MCF 10A (cell line): ENCODE measurements around the gene SIX5. TPM values are rescaled to one million over a fixed set of nuclear protein-coding genes. Genes with fewer than 3 reads are reported as not detected.

Experiments used
- Bru-seq: library from RNA; stranded (reverse); fragments of 400-500 nt; gene quantifications from one replicate; lab custom pipeline; 2021; lab: Mats Ljungman, UMichigan
- BruChase-seq, 2 experiments: library from RNA; stranded (reverse); fragments of 400-500 nt; gene quantifications; one replicate each; lab custom pipeline; 2021; lab: Mats Ljungman, UMichigan
- BruUV-seq: library from RNA; stranded (reverse); fragments of 400-500 nt; replicated peaks from 2 replicates; lab custom pipeline; 2021; lab: Mats Ljungman, UMichigan
- CTCF ChIA-PET: fragments of 300-600 bp; sonication (Branson Sonifier 250); formaldehyde crosslinking; extraction: SDS; loops from one replicate; lab custom pipeline; 2021; ENCODE audit warnings: antibody characterized with exemption, inconsistent platforms; lab: Yijun Ruan, JAX
- POLR2A ChIA-PET: fragments of 300-600, 350-650 bp; sonication (Branson Sonifier 250); formaldehyde crosslinking; extraction: SDS; loops from one replicate; lab custom pipeline; 2020; ENCODE audit warnings: antibody characterized with exemption, inconsistent platforms; lab: Yijun Ruan, JAX
- DNase-seq: peaks from one replicate; pipeline ENCODE4 v3.0.0-alpha.2; 2018; ENCODE audit not compliant: unreplicated experiment
- H3K27ac Mint-ChIP-seq: one replicate; pipeline ENCODE4 v1.8.0; 2022; ENCODE audit warnings: mild to moderate bottlenecking, low read depth, mixed read lengths; ENCODE audit not compliant: unreplicated experiment
- H3K27me3 Mint-ChIP-seq: one replicate; pipeline ENCODE4 v1.8.0; 2022; ENCODE audit warnings: mixed read lengths; ENCODE audit not compliant: insufficient read depth, unreplicated experiment
- H3K36me3 Mint-ChIP-seq: one replicate; pipeline ENCODE4 v1.8.0; 2022; ENCODE audit warnings: mild to moderate bottlenecking, moderate library complexity, mixed read lengths; ENCODE audit not compliant: insufficient read depth, unreplicated experiment
- H3K4me1 Mint-ChIP-seq: one replicate; pipeline ENCODE4 v1.8.0; 2022; ENCODE audit warnings: mixed read lengths; ENCODE audit not compliant: insufficient read depth, unreplicated experiment
- H3K4me3 Mint-ChIP-seq: one replicate; pipeline ENCODE4 v1.8.0; 2022; ENCODE audit warnings: mild to moderate bottlenecking, moderate library complexity, mixed read lengths; ENCODE audit not compliant: unreplicated experiment
- H3K9me3 Mint-ChIP-seq: one replicate; pipeline ENCODE4 v1.8.0; 2022; ENCODE audit warnings: mixed read lengths; ENCODE audit not compliant: unreplicated experiment
- intact Hi-C: fragments of 100-400 bp; cut with micrococcal nuclease; formaldehyde crosslinking; loops from 2 replicates; pipeline ENCODE4 v1.14.1; 2022
- long read RNA-seq: library from polyadenylated mRNA; stranded (forward); transcript quantifications from one replicate; pipeline ENCODE4 v2.0.0, GENCODE V29; 2022
- total RNA-seq: library from RNA; stranded (reverse); gene quantifications from 2 replicates; pipeline ENCODE4 v1.2.3, GENCODE V29; 2022
- TF ChIP-seq, protein P1 (sequence below): fragments of 200-600 bp; IDR thresholded peaks from one replicate; pipeline ENCODE4 v1.8.0; 2022; ENCODE audit warnings: antibody characterized with exemption, mild to moderate bottlenecking; ENCODE audit not compliant: unreplicated experiment

SIX5 gene
- 17.3 and 19.6 TPM in 2 replicates for total RNA-seq
- Bru-seq, nascent RNA, result percentile 44 among the genes with signal in this experiment
- BruChase-seq, experiment 1, labeled RNA remaining after a 6-hour chase, result percentile 53 among the genes with signal in this experiment
- percentile 51 among the genes with signal in this experiment for BruChase-seq, experiment 2, labeled RNA remaining after a 2-hour chase
- long read RNA-seq, transcript SIX5-205 (3 exons, 2,943 nt), result major isoform, 23 of 39 reads
- long read RNA-seq, partial matches to known transcripts, result 8 of 39 reads
- long read RNA-seq, other reads (novel, unspliced or antisense), result 4 of 39 reads

DNA sequence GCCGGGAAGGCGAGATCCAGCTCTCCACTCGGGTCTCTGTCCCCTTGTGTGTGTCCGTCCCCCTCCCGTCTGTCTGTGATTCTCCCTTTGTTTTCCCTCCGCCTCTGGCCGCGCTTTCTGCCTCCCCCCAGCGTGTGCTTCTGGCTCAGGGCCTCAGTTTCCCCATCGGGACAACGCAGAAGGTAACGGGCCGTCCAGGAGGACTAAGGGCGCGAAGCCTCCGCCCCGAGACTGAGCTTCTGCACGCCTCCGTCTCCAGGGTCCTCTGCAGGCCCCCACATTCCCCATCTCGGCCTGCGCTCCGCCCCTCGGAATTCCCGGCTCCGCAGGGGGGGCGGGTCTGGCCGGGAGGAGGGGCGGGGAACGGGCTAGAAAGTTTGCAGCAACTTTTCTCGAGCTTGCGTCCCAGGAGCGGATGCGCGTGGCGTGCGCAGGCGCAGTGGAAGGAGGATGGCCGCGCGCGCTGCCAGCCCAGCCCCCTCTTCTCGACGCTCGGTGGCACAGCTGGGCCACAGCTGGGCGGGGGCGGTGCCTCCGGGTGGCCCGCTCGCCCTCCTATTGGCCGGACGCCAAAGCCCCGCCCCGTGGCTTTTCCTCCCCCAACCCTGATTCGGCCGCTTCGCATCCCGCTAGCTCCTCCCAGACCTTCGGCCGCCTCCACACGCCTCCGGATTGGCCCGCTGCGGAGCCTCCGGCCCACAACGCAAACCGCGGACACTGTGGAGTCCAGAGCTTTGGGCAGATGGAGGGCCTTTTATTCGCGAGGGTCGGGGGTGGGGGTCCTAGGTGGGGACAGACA lies at the start of gene SIX5:
Gene SIX5 (minus strand): TSS at position 269 of the 799 bp plus-strand sequence. CDS start 408 bp downstream, outside the sequence.
- ChIA-PET POLR2A (interaction anchor here (0.6 to 5.9 kb wide), 40 partner anchors 9 to 1986 kb away, joined by 3 to 152 read pairs (median 5); partner anchors contain the start of genes CCDC61, DMPK, DMWD and FBXO46), CTCF (interaction anchor here (0.6 to 2.3 kb wide), 20 partner anchors 13 to 179 kb away, joined by 3 to 20 read pairs (median 4); partner anchors contain the start of genes DMPK, DMWD, FBXO46 and QPCTL)
- intact Hi-C loops, result loop anchor here (1.0 kb wide), 1 partner anchor 77 kb away; the partner anchor contains the start of gene QPCTL
- Mint-ChIP-seq H3K36me3 (peaks cover 39% of the 10 kb centered on the region), H3K9me3 (no peaks in the 10 kb centered on the region), H3K27me3 (no peaks in the 10 kb centered on the region), H3K4me1 (peaks cover 12% of the 10 kb centered on the region), H3K4me3 (peak within 1 kb of the TSS; percentile 84), H3K27ac (peak within 1 kb of the TSS; percentile 82)
- TF ChIP-seq, protein P1, sequence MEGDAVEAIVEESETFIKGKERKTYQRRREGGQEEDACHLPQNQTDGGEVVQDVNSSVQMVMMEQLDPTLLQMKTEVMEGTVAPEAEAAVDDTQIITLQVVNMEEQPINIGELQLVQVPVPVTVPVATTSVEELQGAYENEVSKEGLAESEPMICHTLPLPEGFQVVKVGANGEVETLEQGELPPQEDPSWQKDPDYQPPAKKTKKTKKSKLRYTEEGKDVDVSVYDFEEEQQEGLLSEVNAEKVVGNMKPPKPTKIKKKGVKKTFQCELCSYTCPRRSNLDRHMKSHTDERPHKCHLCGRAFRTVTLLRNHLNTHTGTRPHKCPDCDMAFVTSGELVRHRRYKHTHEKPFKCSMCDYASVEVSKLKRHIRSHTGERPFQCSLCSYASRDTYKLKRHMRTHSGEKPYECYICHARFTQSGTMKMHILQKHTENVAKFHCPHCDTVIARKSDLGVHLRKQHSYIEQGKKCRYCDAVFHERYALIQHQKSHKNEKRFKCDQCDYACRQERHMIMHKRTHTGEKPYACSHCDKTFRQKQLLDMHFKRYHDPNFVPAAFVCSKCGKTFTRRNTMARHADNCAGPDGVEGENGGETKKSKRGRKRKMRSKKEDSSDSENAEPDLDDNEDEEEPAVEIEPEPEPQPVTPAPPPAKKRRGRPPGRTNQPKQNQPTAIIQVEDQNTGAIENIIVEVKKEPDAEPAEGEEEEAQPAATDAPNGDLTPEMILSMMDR, result no peak
- peak; percentile 99 for DNase-seq
- BruUV-seq, result TSS peak; percentile 46

DNA sequence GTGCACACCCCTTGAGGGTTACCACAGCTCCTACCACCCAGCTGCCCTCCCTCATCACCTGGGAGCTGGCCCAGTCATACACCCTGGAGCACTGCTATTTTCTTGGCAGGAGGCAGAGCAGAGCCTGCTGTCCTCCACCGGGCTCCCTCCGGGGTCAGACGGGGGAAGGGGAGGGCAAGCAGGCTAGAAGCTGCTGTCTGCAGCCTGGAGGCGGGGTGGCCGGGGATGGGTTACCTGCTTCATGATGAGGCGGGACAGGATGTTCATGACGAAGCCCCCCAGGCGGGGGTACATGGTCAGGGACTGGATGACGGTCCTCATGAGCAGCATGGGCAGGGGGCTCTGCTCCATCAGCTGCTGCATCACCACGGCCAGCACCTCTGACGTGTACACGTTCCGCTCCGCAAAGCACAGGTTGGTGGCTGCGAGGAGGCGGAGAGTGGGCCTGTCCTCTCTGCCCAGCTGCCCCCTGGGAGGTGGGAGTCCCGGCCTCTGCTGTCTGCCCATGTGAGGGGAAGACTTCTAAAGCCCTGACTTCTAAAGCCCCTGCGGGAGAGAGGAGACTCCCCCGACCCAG lies 48.8 kb upstream of the SIX5 start:
- no peak overlapping the region for H3K4me3 Mint-ChIP-seq
- intact Hi-C loops, result loop anchor here (1.0 to 5.0 kb wide), 2 partner anchors 65 to 249 kb away; no protein-coding TSS in a partner anchor
- peaks cover 42% of the 10 kb centered on the region for H3K36me3 Mint-ChIP-seq
- H3K27me3 Mint-ChIP-seq, result no peaks in the 10 kb centered on the region
- H3K27ac Mint-ChIP-seq, result no peak overlapping the region
- H3K9me3 Mint-ChIP-seq, result no peaks in the 10 kb centered on the region
- BruUV-seq, result no TSS peak
- ChIA-PET POLR2A (interaction anchor here (1.2 to 1.8 kb wide), 2 partner anchors 48 to 50 kb away, joined by 3 to 7 read pairs; partner anchors contain the start of gene SIX5), CTCF (interaction anchor here (0.6 to 2.1 kb wide), 13 partner anchors 8 to 777 kb away, joined by 3 to 12 read pairs (median 5); no protein-coding TSS in a partner anchor)
- peak; percentile 74 for DNase-seq
- H3K4me1 Mint-ChIP-seq, result no peaks in the 10 kb centered on the region
- TF ChIP-seq, protein P1, result no peak

DNA sequence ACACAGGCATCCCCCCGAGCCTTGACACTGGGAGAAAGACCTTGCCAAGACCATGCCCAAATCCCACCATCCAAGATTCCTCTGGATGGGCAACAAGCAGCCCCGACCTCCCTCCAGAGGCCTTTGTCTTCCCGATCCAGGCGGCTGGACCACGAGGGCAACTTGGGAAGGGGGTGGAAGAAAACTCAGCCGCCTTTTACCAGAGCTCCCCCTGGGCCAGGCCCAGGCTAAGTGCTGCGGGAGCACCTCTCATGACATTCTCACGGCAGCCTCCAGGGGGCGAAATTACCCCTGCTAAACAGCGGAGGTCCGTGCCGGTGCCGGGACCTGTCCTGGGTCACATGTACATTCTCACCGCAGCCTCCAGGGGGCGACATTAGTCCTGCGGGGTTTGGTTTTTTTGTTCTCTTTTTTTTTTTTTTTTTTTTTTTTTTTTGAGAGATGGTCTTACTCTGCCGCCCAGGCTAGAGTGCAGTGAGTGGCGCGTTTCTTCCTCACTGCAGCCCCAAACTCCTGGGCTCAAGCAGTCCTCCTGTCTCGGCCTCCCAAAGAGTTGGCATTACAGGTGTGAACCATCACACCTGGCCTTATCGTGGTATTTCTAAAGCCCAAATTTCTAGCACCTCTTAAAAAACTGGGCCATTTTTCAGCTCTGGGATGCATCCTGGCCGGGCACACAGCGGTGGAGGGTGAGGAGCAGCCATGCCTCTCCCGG lies 48.1 kb upstream of the SIX5 start:
- ChIA-PET CTCF (interaction anchor here (0.6 to 2.1 kb wide), 36 partner anchors 8 to 778 kb away, joined by 3 to 12 read pairs (median 4); no protein-coding TSS in a partner anchor), POLR2A (interaction anchor here (0.7 to 1.8 kb wide), 4 partner anchors 47 to 117 kb away, joined by 3 to 7 read pairs (median 3); partner anchors contain the start of gene SIX5)
- Mint-ChIP-seq H3K4me3 (no peak overlapping the region), H3K27me3 (no peaks in the 10 kb centered on the region), H3K36me3 (peaks cover 41% of the 10 kb centered on the region), H3K27ac (no peak overlapping the region), H3K4me1 (no peaks in the 10 kb centered on the region), H3K9me3 (no peaks in the 10 kb centered on the region)
- DNase-seq, result peak; percentile 93
- TF ChIP-seq, protein P1, result peak; percentile 96
- no TSS peak for BruUV-seq
- intact Hi-C loops, result loop anchor here (1.0 to 5.0 kb wide), 2 partner anchors 66 to 250 kb away; no protein-coding TSS in a partner anchor
